ENCODE results near the gene RYR3. TPM values are rescaled to one million over a fixed set of nuclear protein-coding genes. Genes with fewer than 3 reads are reported as not detected.
"Not testable (repeated sequence)": the region's sequence is repeated elsewhere in the genome, so short reads cannot be mapped to it uniquely, and the experiment has no call there.

Gene RYR3
- total RNA-seq, 1 donor = 5.4 TPM

DNA sequence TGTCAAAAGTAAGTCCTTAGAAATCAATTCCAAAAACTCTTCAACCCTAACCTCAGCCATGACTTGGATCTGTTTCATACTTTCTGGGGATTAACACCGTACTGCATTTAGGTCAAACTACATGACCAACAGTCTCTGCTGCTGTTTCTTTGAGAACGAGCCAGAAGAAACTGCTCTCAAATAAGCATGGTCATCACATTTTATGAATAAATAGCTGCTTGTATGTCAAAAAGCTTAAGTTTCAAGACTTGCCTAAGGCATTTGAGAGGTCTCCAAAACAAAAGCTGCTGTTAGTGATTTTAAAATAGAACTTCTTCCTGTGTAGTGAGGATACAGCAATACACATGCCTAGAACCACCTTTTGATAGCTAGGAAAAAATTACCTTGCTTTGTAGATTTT is 491.2 kb downstream of the RYR3 start:
- no peak for DNase-seq (ENCODE audit: low read depth in 2 of 3, low spot score in 2 of 3)

DNA sequence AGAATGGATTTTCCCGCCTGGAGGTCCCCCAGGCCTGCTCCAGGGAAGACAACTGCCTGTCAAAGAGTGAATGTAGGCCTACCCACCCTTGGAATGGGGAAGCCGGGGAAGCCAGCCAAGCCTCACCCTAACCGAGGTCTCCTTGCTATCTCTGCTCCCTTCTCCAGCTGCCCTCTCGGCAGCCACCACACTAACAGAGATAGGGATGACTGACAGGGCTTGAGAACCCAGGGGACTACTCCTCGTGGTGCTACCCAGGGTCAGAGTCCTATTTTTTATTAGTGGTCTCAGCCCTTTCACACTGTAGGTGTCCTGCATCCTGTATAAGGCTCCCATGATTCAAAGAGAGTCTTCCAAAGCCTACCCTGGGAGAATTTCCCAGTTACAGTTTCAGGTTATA is 496.9 kb downstream of the RYR3 start:
- DNase-seq (ENCODE audit: low read depth in 2 of 3, low spot score in 2 of 3) = no peak

DNA sequence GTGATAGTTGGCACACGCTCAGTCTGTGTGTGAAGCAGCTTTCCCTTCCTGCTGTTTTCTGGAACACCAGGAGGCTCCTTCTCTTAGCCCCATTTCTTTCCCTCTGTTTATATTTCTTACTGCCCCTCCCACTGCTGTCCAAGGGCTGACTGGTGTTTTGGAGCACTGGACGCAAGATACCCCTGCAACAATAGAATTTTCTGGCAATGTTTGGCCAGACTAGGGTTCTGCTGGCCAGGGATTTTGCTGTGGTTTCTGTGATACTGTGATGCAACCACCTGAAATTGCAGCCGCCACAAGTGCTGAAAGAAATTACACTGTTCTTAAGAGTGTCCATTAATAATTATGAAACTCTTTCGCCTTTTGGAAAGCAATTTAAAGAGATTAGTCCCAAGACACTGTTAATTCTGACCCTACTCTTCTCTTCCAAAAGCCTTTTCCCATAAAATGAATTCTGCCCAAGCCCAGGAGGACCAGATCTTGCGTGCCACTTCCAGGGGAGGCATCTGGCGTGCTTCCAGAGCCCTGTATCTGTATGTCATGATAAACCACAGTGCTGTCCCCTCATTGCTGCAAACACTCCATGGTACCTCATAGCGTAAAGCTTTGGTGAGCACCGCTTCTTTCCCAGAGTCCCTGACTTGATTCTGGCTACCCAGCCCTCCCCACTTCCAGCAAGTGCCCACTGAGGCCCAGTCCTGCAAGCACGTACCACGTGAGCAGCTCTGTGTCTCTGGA is 498.1 kb downstream of the RYR3 start:
- no peak for DNase-seq (ENCODE audit: low read depth in 2 of 3, low spot score in 2 of 3)

DNA sequence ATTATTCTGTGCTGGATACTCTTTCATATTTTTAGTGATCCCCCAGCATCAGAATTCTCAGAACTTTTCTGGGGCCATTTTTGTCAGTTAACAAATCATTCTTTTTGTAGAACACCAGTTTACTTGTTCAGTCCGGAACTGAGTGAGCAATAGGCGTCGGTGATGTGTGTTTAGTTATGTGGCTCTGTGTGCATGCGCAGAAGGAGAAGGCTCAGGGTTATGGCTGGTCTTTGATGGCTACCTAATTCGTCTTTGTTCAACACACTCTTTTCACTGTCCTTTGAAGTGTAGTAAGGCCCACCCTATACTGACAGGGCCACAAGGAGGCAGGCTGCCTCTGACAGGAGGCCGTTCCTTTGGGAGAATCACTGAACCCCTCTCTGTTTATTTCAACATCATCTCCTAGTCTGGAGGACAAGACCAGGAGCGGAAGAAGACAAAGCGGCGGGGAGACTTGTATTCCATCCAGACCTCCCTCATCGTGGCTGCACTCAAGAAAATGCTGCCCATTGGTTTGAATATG is 499.4 kb downstream of the RYR3 start:
- DNase-seq (ENCODE audit: low read depth in 2 of 3, low spot score in 2 of 3) = no peak

DNA sequence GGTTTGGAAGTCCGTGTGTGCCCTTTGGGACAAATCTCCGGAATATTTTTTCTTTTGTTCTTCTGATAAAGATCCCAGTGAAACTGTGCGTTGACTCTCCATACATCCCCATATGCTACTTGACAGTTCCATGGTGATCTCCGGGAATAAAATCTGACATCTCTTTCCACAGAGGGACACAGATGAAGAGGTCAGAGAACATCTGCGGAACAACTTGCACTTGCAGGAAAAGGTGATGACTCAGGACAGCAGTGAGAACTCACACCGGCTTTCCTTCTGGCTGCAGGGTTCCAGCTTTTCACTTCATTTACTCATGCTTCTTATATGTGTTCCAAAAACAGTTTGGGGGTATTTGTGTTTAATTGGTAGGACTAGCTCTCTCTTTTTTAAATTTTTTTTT is 500.0 kb downstream of the RYR3 start:
- no peak for DNase-seq (ENCODE audit: low read depth in 2 of 3, low spot score in 2 of 3)

DNA sequence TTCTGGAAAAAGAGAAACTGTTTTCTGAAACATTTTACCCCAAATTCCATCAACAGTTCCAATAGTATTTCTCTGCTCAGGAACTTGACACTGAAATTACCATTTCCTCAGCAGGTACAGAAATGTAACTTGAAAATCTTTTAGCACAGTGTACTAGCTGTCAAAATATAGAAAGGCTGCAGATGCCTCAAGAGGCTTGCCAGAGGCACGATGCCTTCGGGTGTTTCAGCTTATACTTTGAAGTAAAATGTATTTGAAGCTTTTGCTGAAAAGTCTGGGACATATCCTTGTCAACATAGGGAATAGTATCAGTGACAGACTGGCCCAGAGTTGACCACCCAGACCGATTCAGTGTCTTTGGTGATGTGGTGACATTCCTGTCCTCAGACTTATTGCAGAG is 503.1 kb downstream of the RYR3 start:
- no peak for DNase-seq (ENCODE audit: low read depth in 2 of 3, low spot score in 2 of 3)

DNA sequence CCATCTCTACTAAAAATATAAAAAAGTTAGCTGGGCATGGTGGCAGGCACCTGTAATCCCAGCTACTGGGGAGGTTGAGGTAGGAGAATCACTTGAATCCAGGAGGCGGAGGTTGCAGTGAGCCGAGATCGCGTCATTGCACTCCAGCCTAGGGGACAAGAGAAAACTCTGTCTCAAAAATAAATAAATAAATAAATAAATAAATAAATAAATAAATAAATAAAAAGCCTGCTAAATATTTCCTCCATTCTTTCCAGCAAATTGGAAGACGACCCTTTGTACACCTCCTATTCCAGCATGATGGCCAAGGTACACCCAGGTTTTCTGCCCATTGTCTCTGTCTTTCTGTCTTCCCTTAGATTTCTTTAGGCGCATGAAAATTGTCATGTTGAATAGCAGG is 508.7 kb downstream of the RYR3 start:
- not testable (repeated sequence) for DNase-seq (ENCODE audit: low read depth in 2 of 3, low spot score in 2 of 3)

DNA sequence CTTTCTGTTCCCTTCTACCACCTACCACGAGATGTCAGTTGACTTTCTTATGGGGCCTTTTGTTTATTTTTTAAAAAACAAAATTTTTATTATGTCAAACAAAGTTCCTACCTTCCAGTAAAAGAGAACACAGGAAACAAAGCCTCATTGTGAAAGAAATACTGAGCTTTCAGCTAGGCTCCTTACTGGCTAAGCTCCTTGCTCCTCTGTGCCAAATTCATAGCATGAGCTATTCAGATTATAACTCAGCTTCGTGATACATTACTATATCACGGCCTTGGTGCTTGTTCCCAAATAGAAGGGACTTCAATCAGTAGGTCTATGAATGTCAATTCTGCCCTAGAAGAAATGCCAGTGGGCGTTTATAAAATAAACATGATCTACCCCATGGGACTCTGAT is 511.7 kb downstream of the RYR3 start:
- DNase-seq (ENCODE audit: low read depth in 2 of 3, low spot score in 2 of 3) = no peak

DNA sequence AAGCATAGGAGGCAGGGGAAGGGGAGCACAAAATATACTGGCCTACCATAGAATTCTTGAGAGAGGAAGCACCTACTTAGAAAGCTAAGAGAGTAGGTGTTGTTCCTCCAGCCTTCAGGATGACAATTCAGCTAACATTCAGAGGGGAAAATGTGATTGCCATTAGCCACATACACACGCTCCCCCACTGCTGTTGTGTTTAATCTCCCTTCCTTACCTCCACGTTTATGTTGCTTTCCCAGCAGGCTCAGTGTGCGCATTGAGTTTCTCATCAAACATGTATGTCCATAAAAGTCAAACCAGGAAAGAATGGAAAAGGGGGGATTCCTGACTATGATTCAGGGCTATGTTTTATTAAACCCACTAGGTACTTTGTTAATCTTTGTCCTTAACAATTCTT is 512.4 kb downstream of the RYR3 start:
- DNase-seq (ENCODE audit: low read depth in 2 of 3, low spot score in 2 of 3) = no peak

DNA sequence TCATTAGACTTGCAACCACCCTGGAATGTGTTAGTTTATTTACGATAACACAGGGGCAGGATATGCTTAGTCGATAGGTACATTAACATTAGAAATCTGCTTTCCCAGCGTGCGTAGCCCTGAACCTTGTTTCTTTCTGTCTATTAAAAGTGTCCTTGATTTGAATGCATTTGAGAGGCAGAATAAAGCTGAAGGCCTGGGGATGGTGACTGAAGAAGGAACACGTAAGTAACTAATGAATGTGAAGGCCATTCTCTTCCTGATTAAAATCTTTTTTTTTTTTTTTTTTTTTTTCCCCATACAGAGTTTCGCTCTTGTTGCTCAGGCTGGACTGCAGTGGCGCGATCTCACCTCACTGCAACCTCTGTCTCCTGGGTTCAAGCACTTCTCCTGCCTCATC is 514.7 kb downstream of the RYR3 start:
- DNase-seq (ENCODE audit: low read depth in 2 of 3, low spot score in 2 of 3) = no peak

DNA sequence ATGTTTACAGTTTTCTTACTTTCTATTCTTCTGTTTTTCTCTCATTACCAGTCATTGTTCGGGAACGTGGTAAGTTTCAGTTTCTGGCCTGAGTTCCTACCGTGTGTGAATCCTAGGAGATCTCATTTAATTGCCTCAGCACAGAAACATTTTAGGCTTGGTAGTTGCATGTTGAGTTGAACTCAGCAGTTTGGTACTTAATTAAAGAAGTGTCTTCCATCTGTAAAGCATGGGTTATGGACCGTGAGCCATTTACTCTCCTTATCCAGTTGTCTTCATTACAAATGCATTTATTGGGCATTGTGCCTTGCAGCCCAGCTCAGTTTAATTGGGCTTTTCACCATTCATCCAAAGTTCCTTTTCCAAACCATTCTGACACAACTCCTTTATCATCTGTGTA is 515.4 kb downstream of the RYR3 start:
- DNase-seq (ENCODE audit: low read depth in 2 of 3, low spot score in 2 of 3) = no peak

DNA sequence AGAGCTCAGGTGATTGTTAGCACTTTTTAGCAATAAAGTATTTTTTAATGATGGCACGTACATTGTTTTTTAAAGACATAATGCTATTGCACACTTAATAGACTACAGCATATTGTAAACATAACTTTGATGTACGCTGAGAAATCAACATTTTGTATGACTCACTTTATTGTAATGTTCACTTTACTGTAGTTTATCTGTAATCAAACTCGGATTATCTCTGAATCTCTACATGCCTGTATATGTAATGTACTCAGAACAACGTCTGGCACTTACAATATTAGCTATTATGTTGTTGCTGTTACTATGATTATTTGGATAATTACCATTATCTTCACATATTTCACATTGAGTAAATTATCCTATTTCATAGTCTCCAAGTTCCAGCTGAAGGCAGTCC is 519.6 kb downstream of the RYR3 start:
- no peak for DNase-seq (ENCODE audit: low read depth in 2 of 3, low spot score in 2 of 3)

DNA sequence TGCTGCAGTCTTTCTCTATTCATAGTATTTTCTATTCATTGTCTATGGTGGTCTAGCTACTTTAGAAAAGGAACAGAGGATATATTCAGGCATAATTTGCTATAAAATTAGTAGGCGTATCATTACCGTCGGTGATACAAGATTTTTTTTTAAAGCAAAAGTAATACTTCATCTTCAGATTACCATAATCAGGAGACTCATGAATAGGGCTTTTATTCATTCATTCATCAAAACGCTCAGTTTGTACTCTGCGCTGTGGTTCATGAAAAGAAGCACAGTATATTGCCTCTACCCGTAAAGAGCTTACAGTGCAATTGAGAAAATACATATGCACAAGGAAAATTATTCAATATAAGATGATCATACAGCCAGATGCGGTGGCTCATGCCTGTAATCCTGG is 520.9 kb downstream of the RYR3 start:
- DNase-seq (ENCODE audit: low read depth in 2 of 3, low spot score in 2 of 3) = no peak

DNA sequence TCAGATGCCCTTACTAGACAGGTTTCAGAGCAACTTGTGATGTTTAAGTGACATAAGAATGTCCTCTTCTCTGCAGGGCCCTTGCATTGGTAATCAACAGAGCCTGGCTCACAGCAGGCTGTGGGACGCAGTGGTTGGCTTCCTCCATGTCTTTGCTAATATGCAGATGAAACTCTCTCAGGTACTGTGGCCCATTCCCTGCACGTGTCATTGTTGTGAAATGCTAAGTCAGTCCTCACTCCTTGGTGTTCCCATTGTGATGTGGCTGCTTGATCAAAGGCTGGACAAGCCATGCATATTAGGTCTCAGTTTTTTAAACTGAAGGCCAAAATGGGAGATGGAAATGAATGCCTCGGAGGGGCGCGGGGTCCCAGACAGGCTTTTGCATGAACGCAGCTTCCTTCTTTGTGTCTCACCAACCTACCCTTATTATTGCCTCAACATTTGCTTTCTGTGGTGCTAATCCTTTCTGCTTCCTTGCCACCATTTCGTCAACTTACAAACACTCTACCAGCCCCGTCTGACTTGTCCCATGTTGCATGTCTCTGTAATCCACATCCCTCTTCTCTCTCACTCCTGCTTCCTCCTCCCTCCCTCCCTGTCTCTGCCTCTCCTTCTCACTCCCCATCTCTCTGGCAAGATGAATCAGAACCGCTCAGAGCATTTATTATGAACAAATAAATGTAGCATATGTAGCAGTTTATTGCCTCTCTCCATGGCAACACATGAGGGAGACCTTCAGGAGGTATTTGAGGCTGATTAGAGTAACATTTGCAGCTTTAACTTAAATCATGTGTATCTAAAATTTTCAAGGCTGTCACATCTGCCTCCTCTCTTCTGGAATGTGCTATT is 524.4 kb downstream of the RYR3 start:
- no peak for DNase-seq (ENCODE audit: low read depth in 2 of 3, low spot score in 2 of 3)

DNA sequence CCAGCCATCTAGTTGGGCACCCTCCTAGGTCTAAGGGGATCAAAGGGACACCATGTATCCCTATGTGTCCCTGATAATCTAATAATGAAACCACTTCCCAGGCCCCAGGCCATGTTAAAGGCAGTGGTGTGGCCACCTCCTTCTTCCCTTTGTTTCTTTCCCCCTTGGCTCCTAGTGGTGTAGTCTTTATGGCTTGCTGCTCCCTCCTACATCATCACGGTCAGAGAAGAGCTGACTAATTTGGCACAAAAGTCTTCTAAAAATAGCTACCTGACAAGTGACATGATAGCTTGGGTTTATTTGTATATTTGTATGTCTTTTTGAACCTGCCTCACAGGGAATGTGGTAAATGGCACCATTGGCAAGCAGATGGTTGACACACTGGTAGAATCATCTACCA is 526.5 kb downstream of the RYR3 start:
- no peak for DNase-seq (ENCODE audit: low read depth in 2 of 3, low spot score in 2 of 3)

DNA sequence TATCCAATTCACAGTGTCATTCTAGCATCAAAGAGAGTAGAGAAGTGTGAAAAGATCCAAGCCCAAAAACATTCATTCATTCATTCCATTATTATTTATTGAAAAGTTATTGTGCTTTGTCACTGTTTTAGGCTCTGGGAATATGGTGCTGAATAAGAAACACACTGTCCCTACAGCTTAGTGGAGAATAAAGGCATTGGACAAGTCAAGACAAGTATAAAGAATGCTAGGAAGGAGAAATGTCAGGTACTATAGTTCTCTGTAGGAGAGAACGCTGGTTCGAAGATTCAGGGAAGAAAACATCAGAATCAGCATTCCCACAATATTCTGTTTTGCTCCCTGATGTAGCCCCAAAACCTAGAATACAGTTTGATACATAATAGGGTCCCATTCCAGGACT is 528.8 kb downstream of the RYR3 start:
- DNase-seq (ENCODE audit: low read depth in 2 of 3, low spot score in 2 of 3) = no peak

DNA sequence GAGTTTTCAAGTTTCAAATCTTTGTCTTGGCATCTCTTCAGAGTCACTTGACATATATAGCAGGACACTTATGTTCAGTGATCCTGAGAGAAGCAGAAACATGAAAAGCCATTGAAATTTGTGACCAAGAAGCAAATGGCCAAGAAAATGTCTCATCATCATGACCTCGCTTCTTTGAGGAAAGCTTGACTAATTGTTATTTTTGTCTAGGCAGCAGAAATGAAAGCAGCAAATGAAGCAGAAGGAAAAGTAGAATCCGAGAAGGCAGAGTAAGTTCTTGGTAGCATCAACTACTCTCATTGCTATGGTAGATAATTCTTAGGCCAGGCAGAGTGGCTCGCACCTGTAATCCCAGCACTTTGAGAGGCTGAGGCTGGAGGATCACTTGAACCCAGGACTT is 529.8 kb downstream of the RYR3 start:
- no peak for DNase-seq (ENCODE audit: low read depth in 2 of 3, low spot score in 2 of 3)

DNA sequence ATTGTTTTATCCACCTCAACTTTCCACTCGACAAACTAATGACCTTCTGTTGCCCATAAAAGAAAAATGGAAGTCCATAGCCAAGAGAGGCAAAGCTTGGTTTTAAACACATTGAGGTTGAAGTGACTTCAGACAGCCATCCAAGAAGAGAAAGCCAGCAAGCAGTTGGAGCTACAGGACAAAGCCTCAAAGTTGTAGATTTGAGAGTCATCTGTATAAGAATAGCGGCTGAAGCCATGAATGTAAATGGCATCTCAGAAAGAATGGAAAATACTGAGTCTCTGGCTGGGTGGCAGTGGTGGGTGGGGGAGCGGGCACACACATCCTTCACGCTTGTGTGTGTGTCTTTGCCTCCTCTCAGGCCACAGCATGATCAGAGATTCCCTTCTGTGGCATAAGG is 533.4 kb downstream of the RYR3 start:
- no peak for DNase-seq (ENCODE audit: low read depth in 2 of 3, low spot score in 2 of 3)

DNA sequence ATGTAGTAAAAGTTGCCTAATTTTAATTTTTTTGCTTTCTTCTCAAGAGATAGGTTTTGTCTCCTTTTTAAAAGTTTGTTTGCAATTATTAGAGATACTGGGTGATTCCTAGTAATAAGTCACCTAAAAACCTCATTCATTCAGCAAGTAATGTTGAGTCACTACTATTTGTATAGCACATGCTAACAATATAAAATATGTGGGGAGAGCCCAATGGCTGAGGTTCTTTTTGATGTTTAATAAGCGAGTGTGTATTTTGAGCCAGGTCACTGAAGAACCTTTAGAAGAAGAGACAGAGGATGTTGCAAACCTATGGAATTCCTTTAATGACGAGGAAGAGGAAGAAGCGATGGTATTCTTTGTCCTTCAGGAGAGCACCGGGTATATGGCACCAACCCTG is 533.8 kb downstream of the RYR3 start:
- DNase-seq (ENCODE audit: low read depth in 2 of 3, low spot score in 2 of 3) = no peak

DNA sequence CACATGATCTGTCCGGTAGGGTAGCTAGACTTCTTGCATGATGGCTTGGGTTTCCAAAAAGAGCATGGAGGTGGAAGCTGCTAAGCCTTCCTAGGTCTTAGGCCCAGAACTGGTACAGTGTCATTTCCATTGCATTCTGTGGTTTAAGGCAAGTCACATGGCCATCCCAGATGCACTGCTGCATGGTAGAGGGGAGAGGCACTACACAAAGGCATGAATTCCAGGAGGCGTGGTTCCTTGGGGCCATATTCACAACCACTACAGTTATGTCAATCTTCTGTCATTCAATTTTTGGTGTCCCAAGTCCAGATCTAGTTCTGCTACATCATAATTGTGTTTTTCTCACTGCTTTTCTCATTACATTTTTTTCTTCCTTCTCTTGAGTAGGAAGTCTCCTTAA is 535.4 kb downstream of the RYR3 start:
- DNase-seq (ENCODE audit: low read depth in 2 of 3, low spot score in 2 of 3) = no peak

DNA sequence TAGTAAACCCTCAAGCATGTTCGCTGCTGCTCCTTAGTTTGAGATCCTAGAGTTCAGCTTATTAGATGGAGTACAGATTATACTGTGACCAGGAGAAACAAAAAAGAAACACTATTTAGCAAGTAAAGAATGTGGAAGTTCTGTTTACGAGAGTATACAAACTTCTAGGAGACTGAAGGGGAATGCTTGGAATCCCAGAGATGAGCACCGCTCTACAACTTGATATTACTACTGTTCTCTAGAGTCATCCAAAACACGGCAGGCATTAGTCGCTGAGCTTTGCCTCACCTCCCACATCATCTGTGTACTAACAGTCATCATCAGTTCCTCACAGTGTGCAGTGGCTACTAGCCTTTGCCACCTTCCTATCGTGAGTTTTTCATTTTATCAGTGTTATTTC is 536.1 kb downstream of the RYR3 start:
- no peak for DNase-seq (ENCODE audit: low read depth in 2 of 3, low spot score in 2 of 3)

DNA sequence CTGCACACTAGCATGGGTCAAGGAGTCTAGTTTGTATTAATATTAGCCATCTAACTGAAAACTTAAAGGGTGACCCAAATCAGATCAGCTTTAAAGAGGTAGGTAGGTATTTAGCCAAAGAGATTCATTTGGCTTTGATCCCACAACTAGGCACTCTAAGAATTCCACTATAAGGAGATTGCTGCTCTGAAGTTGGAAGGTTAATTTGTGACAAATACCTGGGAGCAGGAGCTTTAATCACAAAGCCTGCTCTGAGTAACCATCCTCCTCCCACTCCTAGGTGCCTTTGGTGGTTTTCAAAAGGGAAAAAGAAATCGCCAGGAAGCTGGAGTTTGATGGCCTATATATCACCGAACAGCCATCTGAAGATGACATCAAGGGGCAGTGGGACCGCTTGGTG is 537.2 kb downstream of the RYR3 start:
- DNase-seq (ENCODE audit: low read depth in 2 of 3, low spot score in 2 of 3) = no peak

Measured in hematopoietic multipotent progenitor cell (in vitro differentiated cells).